ENCODE measurements around the gene PXDN.
"Not testable (repeated sequence)": the region's sequence is repeated elsewhere in the genome, so short reads cannot be mapped to it uniquely, and the experiment has no call there.

PXDN gene

DNA sequence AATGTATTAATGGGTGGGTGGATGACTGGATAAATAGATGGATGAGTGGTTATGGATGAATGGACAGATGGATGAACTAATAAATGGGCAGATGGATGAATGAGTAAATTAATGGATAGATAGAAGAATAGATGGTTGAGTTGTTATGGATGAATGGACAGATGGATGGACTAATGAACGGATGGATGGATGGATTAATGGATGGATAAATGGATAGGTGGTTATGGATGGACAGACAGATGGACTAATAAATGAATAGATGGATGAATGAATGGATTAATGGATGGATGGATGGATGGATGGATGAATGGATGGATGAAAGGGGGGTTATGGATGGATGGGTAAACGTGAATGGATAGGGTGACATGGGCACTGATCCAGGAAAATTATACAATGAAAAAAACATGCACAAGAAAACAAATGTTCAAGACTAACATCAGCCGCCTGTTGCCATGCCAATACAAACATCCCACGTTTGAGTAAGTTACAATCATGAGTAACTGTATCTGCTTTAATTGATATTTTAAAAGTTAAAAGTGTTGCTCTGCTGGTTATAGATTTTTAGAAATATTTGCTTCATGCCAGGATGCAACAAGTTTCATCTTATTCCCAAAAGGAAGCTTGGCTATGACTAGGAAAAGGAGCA is 20.8 kb downstream of the PXDN start:
- no peak overlapping the region for H3K4me3 ChIP-seq (ENCODE audit: low read depth, low read length)
- TF ChIP-seq, protein P1, sequence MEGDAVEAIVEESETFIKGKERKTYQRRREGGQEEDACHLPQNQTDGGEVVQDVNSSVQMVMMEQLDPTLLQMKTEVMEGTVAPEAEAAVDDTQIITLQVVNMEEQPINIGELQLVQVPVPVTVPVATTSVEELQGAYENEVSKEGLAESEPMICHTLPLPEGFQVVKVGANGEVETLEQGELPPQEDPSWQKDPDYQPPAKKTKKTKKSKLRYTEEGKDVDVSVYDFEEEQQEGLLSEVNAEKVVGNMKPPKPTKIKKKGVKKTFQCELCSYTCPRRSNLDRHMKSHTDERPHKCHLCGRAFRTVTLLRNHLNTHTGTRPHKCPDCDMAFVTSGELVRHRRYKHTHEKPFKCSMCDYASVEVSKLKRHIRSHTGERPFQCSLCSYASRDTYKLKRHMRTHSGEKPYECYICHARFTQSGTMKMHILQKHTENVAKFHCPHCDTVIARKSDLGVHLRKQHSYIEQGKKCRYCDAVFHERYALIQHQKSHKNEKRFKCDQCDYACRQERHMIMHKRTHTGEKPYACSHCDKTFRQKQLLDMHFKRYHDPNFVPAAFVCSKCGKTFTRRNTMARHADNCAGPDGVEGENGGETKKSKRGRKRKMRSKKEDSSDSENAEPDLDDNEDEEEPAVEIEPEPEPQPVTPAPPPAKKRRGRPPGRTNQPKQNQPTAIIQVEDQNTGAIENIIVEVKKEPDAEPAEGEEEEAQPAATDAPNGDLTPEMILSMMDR (conservative IDR thresholded peaks at IDR 0.05; ENCODE audit: low read depth, low read length) = no peak
- no peak for DNase-seq (ENCODE audit: low read depth)

DNA sequence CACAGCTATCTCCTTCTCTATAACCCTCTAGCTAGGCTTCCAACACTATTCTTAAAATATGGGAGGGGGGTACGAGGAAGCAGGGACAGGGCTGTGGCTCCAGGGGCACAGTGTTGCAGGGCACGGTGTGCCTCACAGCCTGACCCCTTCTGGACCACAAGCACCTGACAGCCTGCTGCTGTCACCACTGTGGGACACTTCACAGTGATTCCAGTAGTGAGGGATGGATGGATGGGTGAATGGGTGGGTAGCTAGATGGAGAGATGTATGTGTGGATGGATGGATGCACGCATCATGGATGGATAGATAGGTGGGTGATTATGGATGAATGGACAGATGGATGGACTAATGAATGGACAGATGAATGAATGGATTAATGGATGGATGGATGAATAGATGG is 21.6 kb downstream of the PXDN start:
- TF ChIP-seq, protein P1 (conservative IDR thresholded peaks at IDR 0.05; ENCODE audit: low read depth, low read length) = no peak
- no peak overlapping the region for H3K4me3 ChIP-seq (ENCODE audit: low read depth, low read length)
- DNase-seq (ENCODE audit: low read depth) = no peak

DNA sequence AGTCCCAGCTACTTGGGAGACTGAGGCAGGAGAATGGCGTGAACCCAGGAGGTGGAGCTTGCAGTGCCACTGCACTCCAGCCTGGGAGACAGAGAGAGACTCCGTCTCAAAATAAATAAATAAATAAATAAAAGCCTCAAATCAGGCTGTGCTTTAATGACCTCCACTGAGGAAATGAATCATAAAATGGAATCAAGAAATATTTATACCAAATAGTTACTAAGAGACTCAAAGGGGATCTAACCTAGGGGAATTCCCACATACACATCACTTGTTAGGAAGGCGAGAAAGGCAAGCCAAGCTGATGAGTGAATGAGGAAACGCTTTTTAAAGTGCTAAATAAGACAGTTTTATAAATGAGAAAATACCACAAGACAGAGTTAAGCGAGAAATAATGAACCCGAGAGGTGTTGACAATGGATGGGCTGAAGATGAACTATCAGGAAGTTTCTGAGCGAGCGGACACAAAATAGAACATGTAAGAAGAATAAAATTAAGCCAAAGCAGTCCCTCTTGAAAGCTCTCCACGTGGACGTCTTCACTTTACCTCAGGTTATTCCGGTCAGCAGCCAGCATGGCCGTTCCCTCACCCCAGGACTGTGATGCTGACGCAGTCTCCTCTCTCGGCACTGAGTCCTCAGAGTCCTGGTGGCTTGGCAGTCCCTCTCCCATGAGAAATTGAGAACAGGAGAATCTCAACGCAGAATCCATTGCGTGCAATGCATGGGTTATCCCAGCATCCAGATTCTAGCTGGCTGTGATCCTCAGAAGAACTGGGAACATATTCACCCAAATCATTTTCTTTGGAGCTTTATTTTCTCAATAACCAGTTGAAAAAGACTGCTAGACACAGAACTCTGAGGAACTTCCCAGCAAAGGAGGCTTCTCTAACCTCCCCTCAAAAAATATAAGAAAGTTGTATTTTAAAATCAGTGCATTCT is 22.3 kb downstream of the PXDN start:
- DNase-seq (ENCODE audit: low read depth) = peak; percentile 93
- peak overlapping the region; percentile 6 for H3K4me3 ChIP-seq (ENCODE audit: low read depth, low read length)
- TF ChIP-seq, protein P1 (conservative IDR thresholded peaks at IDR 0.05; ENCODE audit: low read depth, low read length) = no peak

DNA sequence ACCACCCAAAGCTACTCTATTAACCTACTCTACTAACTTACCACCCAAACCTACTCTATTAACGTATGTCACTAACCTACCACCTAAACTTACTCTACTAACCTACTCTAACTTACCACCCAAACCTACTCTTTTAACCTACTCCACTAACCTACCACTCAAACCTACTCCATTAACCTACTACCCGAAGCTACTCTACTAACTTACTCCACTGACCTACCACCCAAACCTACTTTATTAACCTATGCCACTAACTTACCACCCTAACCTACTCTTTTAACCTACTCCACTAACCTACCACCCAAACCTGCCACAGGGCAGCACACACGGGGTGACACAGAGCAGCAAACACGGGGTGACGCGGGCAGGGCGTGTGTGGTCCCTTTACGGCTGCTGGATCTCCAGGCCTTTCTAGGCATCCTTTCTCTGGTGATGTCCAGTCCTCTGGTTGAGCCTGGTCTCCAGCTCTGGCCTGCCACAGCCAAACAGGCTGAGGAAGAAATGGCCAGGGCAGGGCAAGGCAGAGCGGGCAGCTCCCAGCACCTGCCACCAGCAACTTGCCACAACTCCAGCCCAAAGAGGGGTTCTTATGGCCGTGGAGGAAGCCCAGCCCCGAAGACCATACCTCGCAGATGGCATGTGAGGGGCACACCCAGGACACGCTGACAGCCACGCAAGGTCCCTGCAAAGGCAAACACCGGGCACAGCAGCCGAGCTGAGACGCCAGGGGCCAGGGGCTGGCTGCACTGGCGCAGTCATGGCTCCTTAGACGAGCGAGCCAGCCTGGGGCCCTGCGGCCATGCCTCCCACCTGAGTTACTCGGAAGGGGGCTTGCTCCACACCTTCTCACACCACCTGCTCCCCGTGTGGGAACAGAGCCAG is 25.7 kb downstream of the PXDN start:
- H3K4me3 ChIP-seq (ENCODE audit: low read depth, low read length) = no peak overlapping the region
- DNase-seq (ENCODE audit: low read depth) = no peak
- TF ChIP-seq, protein P1 (conservative IDR thresholded peaks at IDR 0.05; ENCODE audit: low read depth, low read length) = no peak

DNA sequence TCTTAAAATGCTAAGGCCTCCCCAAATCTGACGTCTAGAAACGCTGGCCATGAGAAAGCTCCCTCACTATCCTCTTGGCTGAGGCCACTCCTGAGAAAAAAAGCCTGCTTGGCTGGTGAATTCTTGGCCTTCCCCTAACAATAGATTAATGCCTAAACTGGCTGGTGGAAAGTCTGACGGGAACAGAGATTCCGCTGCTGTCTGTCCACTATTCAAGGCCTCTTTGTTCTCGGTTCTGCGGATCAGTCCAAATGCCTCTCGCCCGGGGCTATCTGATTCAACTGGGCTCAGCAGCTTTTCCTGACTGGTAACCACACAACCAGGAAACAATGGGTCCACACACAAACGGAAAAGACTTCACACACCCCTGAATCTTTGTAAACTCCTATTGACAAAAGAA is 27.2 kb downstream of the PXDN start:
- DNase-seq (ENCODE audit: low read depth) = no peak
- no peak overlapping the region for H3K4me3 ChIP-seq (ENCODE audit: low read depth, low read length)
- TF ChIP-seq, protein P1 (conservative IDR thresholded peaks at IDR 0.05; ENCODE audit: low read depth, low read length) = no peak

GRCh38 chr2:1716441-1716840 is 27.9 kb downstream of the PXDN start:
- no peak overlapping the region for H3K4me3 ChIP-seq (ENCODE audit: low read depth, low read length)
- TF ChIP-seq, protein P1 (conservative IDR thresholded peaks at IDR 0.05; ENCODE audit: low read depth, low read length) = no peak
- DNase-seq (ENCODE audit: low read depth) = no peak

GRCh38 chr2:1716014-1716305 is 28.4 kb downstream of the PXDN start:
- DNase-seq (ENCODE audit: low read depth) = not testable (repeated sequence)

More at GRCh38 chr2:1716014-1716305, 28.4 kb downstream of the PXDN start:
- H3K4me3 ChIP-seq (ENCODE audit: low read depth, low read length) = not testable (repeated sequence)

Measured in choroid plexus epithelial cell (primary cell).